ENCODE results near the gene SLC34A1. TPM values are rescaled to one million over a fixed set of nuclear protein-coding genes. Genes with fewer than 3 reads are reported as not detected.

SLC34A1 gene
- total and polyA plus RNA-seq, 2 of the 4 experiments (the other 2 are of a cell fraction) = not detected

DNA sequence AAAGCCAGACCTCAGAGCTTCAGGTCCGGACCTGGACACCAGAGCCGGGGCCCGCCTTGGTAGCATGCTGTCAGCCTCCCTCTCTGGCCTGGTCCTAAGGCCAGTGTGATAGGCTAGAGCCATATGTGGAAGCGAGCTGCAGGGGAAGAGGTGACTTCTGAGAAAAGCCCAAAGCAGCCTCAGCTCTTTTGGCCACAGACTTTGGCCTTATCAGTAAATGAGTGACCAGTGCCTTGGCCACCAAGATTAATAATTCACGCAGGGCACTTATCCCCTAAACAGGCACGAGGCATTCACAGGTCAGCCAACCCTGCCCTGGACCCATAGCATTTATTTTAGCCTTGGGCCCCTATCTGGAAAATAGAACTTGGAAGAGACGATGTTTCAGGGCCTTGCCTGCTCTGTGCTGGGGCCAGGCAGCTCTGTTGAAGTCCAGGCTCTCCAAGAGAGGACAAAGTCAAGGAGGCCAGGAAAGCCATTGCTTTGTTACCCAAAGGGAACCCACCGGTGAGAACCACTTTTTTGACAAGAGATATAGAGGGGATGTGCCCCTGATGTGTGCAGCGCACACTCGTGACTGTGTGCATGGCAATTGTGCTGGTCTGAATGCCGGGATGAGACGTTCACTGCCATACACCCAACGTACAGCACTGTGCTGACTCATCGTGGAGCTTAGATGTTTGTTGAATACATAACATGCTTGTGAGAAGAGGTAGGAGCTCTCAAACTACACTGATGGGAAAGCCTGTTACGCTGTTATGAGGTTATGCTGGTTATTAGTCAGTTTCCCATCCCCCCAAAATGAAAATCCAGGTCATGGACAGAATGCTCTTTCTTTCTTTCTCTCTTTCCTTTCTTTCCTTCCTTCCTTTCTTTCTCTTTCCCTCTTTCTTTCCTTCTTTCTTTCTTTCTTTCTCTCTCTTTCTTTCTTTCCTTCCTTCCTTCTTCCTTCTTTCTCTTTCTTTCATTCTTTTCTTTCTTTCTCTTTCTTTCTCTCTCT, 5.0 kb upstream of the SLC34A1 start:
- Histone ChIP-seq H3K4ac (ENCODE audit: low read depth, low read length) (peak overlapping the region; percentile 87), H3K36me3 (ENCODE audit: control insufficient read depth, insufficient read depth, low read length) (no peaks in the 10 kb centered on the region), H3K23ac (ENCODE audit: low read depth, low read length) (peak overlapping the region; percentile 86), H2AFZ (replicated peaks; ENCODE audit: low read length, poor library complexity) (peak overlapping the region; percentile 91), H3K79me1 (ENCODE audit: low read depth in 1 of 2, low read length in 2 of 2) (no peaks in the 10 kb centered on the region), H2BK120ac (ENCODE audit: low read depth, low read length) (peak overlapping the region; percentile 88), H3K18ac (ENCODE audit: low read depth, low read length) (peak overlapping the region; percentile 36; the same call in 1 of the 2 replicates), H2AK9ac (replicated peaks; ENCODE audit: low read depth, low read length, poor library complexity) (peak overlapping the region; percentile 77), H4K20me1 (ENCODE audit: insufficient read depth, low read length) (no peaks in the 10 kb centered on the region; the same call in 1 of the 2 replicates), H3K4me1 (ENCODE audit: control insufficient read depth, insufficient read depth, low read length) (peaks cover 9% of the 10 kb centered on the region; the same call in 1 of the 2 replicates), H3K27ac (ENCODE audit: insufficient read depth, low read length) (peak overlapping the region; percentile 5; the same call in 1 of the 2 replicates), H3K27me3 (ENCODE audit: control insufficient read depth, insufficient read depth, low read length) (peaks cover 24% of the 10 kb centered on the region), H2BK20ac (ENCODE audit: low read depth, low read length) (peak overlapping the region; percentile 75), H3K9ac (ENCODE audit: low read depth, low read length) (no peak overlapping the region), H2BK15ac (ENCODE audit: low read depth, low read length) (peak overlapping the region; percentile 3; the same call in 1 of the 3 replicates), H2BK5ac (ENCODE audit: low read depth, low read length, poor library complexity, severe bottlenecking) (peak overlapping the region; percentile 36), H4K8ac (ENCODE audit: low read depth in 2 of 2, low read length in 2 of 2) (peak overlapping the region in 1 of 2 experiments; percentile 64; a peak in 2 of 4 replicates), H3K14ac (replicated peaks; ENCODE audit: low read depth, low read length) (peak overlapping the region; percentile 80), H4K91ac (ENCODE audit: insufficient read depth, low read depth, low read length) (peak overlapping the region; percentile 29), H3K9me1 (ENCODE audit: insufficient read depth, low read length) (peaks cover 6% of the 10 kb centered on the region; the same call in 1 of the 2 replicates), H3K4me3 (ENCODE audit: insufficient read depth, low read depth, low read length) (no peak overlapping the region), H4K5ac (ENCODE audit: low read depth, low read length) (peak overlapping the region; percentile 38), H2AK5ac (ENCODE audit: low read depth, low read length) (peak overlapping the region; percentile 69; the same call in 1 of the 2 replicates), H3K4me2 (ENCODE audit: low read depth, low read length) (no peak overlapping the region), H3K9me3 (ENCODE audit: control insufficient read depth, insufficient read depth, low read length) (no peaks in the 10 kb centered on the region), H3K56ac (ENCODE audit: extremely low read depth, insufficient read depth, low read length) (no peak overlapping the region)
- POLR2A ChIA-PET (ENCODE audit: unreplicated experiment) = no interaction called here
- peak; percentile 97 for DNase-seq
- WGBS, 2 experiments (ENCODE audit: extremely low coverage in 2 of 2, insufficient read length in 1 of 2) = 100% methylated on average over 1 of the region's 15 CpGs; no CpG with 5 or more reads in 1 of the 2 experiments
- in situ Hi-C loops (cut with MboI; ENCODE audit: low sequenced_read_pairs) = no loop called here
- CTCF ChIA-PET = interaction anchor here (1.2 to 2.4 kb wide), 3 partner anchors 10 to 70 kb away, joined by 3 to 14 read pairs (median 5); no protein-coding TSS in a partner anchor
- intact Hi-C loops (cut with micrococcal nuclease) = no loop called here
- peak; percentile 97 for ATAC-seq (ENCODE audit: low read depth)
- no TSS peak for BruUV-seq (replicated peaks)
- dilution Hi-C loops (cut with HindIII; ENCODE audit: low sequenced_read_pairs, unreplicated experiment) = no loop called here
- TF ChIP-seq BHLHE40 (IDR thresholded peaks at IDR 0.05; ENCODE audit: low read depth, low read length) = peak; percentile 42; the same call in 1 of the 2 replicates
- peak; percentile 79 for TF ChIP-seq MAFK (IDR thresholded peaks at IDR 0.05; ENCODE audit: low read depth, low read length)
- TF ChIP-seq POLR2A (IDR thresholded peaks at IDR 0.05; ENCODE audit: low read depth, low read length) = no peak
- no peak for TF ChIP-seq RCOR1 (IDR thresholded peaks at IDR 0.05; ENCODE audit: insufficient replicate concordance, low read length)
- TF ChIP-seq FOS (IDR thresholded peaks at IDR 0.05; ENCODE audit: low read depth, low read length) = peak; percentile 86
- TF ChIP-seq, protein P1, sequence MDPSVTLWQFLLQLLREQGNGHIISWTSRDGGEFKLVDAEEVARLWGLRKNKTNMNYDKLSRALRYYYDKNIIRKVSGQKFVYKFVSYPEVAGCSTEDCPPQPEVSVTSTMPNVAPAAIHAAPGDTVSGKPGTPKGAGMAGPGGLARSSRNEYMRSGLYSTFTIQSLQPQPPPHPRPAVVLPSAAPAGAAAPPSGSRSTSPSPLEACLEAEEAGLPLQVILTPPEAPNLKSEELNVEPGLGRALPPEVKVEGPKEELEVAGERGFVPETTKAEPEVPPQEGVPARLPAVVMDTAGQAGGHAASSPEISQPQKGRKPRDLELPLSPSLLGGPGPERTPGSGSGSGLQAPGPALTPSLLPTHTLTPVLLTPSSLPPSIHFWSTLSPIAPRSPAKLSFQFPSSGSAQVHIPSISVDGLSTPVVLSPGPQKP (IDR thresholded peaks at IDR 0.05; ENCODE audit: borderline replicate concordance, low read depth, low read length) = no peak
- no peak for TF ChIP-seq MAZ (IDR thresholded peaks at IDR 0.05; ENCODE audit: borderline replicate concordance, low read depth, low read length)
- TF ChIP-seq NFE2L2 (IDR thresholded peaks at IDR 0.05; ENCODE audit: low read depth, low read length) = peak; percentile 86
- TF ChIP-seq RFX5 (IDR thresholded peaks at IDR 0.05; ENCODE audit: low read depth, low read length) = no peak
- TF ChIP-seq MXI1 (IDR thresholded peaks at IDR 0.05; ENCODE audit: borderline replicate concordance, low read depth, low read length) = no peak
- no peak for TF ChIP-seq CHD1 (IDR thresholded peaks at IDR 0.05; ENCODE audit: low read depth, low read length)
- TF ChIP-seq CTCF (conservative IDR thresholded peaks at IDR 0.05; ENCODE audit: low read depth, low read length) = no peak
- no peak for TF ChIP-seq SMC3 (IDR thresholded peaks at IDR 0.05; ENCODE audit: low read depth, low read length)

All from IMR-90 (cell line).